HepG2 (cell line): ENCODE data around the gene CDK6. TPM values are rescaled to one million over a fixed set of nuclear protein-coding genes. Genes with fewer than 3 reads are reported as not detected.
A peak's percentile ranks its signal among the peaks of the same experiment; 100 is the strongest.

ENCODE experiments used
- CEBPG ChIP-seq: IDR thresholded peaks from 2 replicates; pipeline ENCODE4 v1.6.1; 2016
- DRAP1 ChIP-seq: IDR thresholded peaks from 2 replicates; pipeline ENCODE4 v1.6.1; 2016; ENCODE audit warnings: missing genetic modification reagents, missing compliant biosample characterization
- FOSL1 ChIP-seq: sonication (generic); formaldehyde crosslinking; IDR thresholded peaks from 2 replicates; pipeline ENCODE4 v1.9.0; 2021; ENCODE audit warnings: missing genetic modification reagents, borderline replicate concordance
- HNRNPH1 ChIP-seq: fragments of 200-400 bp; formaldehyde crosslinking; optimal IDR thresholded peaks from 2 replicates; pipeline ENCODE3; 2017; ENCODE audit warnings: mild to moderate bottlenecking, low read depth, low read length
- JUN ChIP-seq: sonication (generic); formaldehyde crosslinking; IDR thresholded peaks from 2 replicates; pipeline ENCODE4 v1.4.0; 2020; ENCODE audit warnings: mild to moderate bottlenecking, missing genetic modification reagents
- KAT8 ChIP-seq: IDR thresholded peaks from 2 replicates; pipeline ENCODE4 v1.6.1; 2016; ENCODE audit warnings: missing genetic modification reagents, missing compliant biosample characterization
- MAFF ChIP-seq: IDR thresholded peaks from 2 replicates; pipeline ENCODE4 v1.6.1; 2011; ENCODE audit warnings: low read depth, low read length, improper control_type of control experiment
- NCOA1 ChIP-seq: sonication (generic); formaldehyde crosslinking; IDR thresholded peaks from 2 replicates; pipeline ENCODE4 v1.9.0; 2021; ENCODE audit warnings: missing genetic modification reagents
- PATZ1 ChIP-seq: sonication (generic); formaldehyde crosslinking; IDR thresholded peaks from 2 replicates; pipeline ENCODE4 v1.4.0; 2020; ENCODE audit warnings: missing genetic modification reagents
- RBFOX2 ChIP-seq: fragments of 200-400 bp; formaldehyde crosslinking; IDR thresholded peaks from 2 replicates; pipeline ENCODE4 v1.6.1; 2017; ENCODE audit warnings: low read depth, mild to moderate bottlenecking, low read length
- SMARCE1 ChIP-seq: fragments of 450-650 bp; IDR thresholded peaks from 2 replicates; pipeline ENCODE4 v1.6.1; 2017; ENCODE audit warnings: borderline replicate concordance
- TERF1 ChIP-seq: sonication (generic); formaldehyde crosslinking; IDR thresholded peaks from 2 replicates; pipeline ENCODE4 v1.8.0; 2022; ENCODE audit warnings: mild to moderate bottlenecking, missing genetic modification reagents, moderate library complexity
- TRAFD1 ChIP-seq: sonication (generic); formaldehyde crosslinking; IDR thresholded peaks from 2 replicates; pipeline ENCODE4 v1.5.1; 2020; ENCODE audit warnings: missing genetic modification reagents, mild to moderate bottlenecking, borderline replicate concordance
- ZGPAT ChIP-seq: IDR thresholded peaks from 2 replicates; pipeline ENCODE4 v1.6.1; 2016; ENCODE audit warnings: mild to moderate bottlenecking
- ZNF263 ChIP-seq: sonication (generic); formaldehyde crosslinking; IDR thresholded peaks from 2 replicates; pipeline ENCODE4 v1.4.0; 2020; ENCODE audit warnings: missing genetic modification reagents
- ZNF281 ChIP-seq: sonication (generic); formaldehyde crosslinking; IDR thresholded peaks from 2 replicates; pipeline ENCODE4 v1.4.0; 2020; ENCODE audit warnings: missing genetic modification reagents, borderline replicate concordance
- ZNF317 ChIP-seq: sonication (generic); formaldehyde crosslinking; IDR thresholded peaks from 2 replicates; pipeline ENCODE4 v1.5.0; 2020; ENCODE audit warnings: mild to moderate bottlenecking, missing genetic modification reagents
- ZNF619 ChIP-seq: sonication (generic); formaldehyde crosslinking; IDR thresholded peaks from 2 replicates; pipeline ENCODE4 v1.4.0; 2020; ENCODE audit warnings: mild to moderate bottlenecking, missing genetic modification reagents
- ZNF784 ChIP-seq: sonication (generic); formaldehyde crosslinking; IDR thresholded peaks from 2 replicates; pipeline ENCODE4 v1.5.1; 2020; ENCODE audit warnings: missing genetic modification reagents, mild to moderate bottlenecking, borderline replicate concordance
- polyA plus RNA-seq, 8 experiments: library from polyadenylated mRNA; depleted of rRNA in 3 of 8; stranded (reverse) in 7 of 8; unstranded in 1 of 8; fragments of >200 nt; fragmentation: Illumina TruSeq in 4 of 8; extraction: Trizol in 4 of 8; gene quantifications; 2 replicates each; pipeline versions ENCODE4 v1.2.1 to v1.2.3, GENCODE V29; 2011 to 2016; ENCODE audit warnings: low read depth in 4 of 8, missing spikeins in 1 of 8, mixed read lengths in 1 of 8; ENCODE audit not compliant: insufficient read depth in 1 of 8
- total RNA-seq, 5 experiments: library from RNA; depleted of rRNA; stranded (reverse); fragments of >200 nt; fragmentation: Illumina TruSeq; extraction: Trizol; gene quantifications; 2 replicates each; pipeline ENCODE4 v1.2.3, GENCODE V29; 2016; ENCODE audit warnings: low read depth in 1 of 5

Gene CDK6
- total and polyA plus RNA-seq, 2 of the 13 experiments (the other 11 are each of a cell fraction or from before 2014, with no cell fraction given), result 34.6 to 90.8 TPM

- peak; percentile 75; the same call in 1 of the 2 replicates for TF ChIP-seq ZNF281 (CRISPR knock-in tag)
- no peak for TF ChIP-seq NCOA1 (CRISPR knock-in tag)
- peak; percentile 40; the same call in 1 of the 2 replicates for TF ChIP-seq FOSL1 (CRISPR knock-in tag)
- peak; percentile 92 for TF ChIP-seq ZNF317 (CRISPR knock-in tag)
- no peak for TF ChIP-seq RBFOX2
- TF ChIP-seq ZNF784 (CRISPR knock-in tag), result no peak
- TF ChIP-seq PATZ1, result no peak
- no peak for TF ChIP-seq ZNF263
- TF ChIP-seq HNRNPH1, result no peak
- TF ChIP-seq SMARCE1, result no peak
- peak; percentile 13; the same call in 1 of the 2 replicates for TF ChIP-seq MAFF
- TF ChIP-seq ZGPAT, result no peak
- TF ChIP-seq CEBPG (CRISPR knock-in tag), result no peak
- TF ChIP-seq TERF1 (CRISPR knock-in tag), result no peak
- no peak for TF ChIP-seq TRAFD1
- TF ChIP-seq KAT8, result no peak
- TF ChIP-seq DRAP1 (CRISPR knock-in tag), result no peak
- no peak for TF ChIP-seq JUN (CRISPR knock-in tag)
- TF ChIP-seq ZNF619 (CRISPR knock-in tag), result no peak
Observed at GRCh38 chr7:92763636-92764423, 72.5 kb downstream of the CDK6 start (continued).
